ENCODE data around the gene FOXL2NB. TPM values are rescaled to one million over a fixed set of nuclear protein-coding genes. Genes with fewer than 3 reads are reported as not detected.
A peak's percentile ranks its signal among the peaks of the same experiment; 100 is the strongest.

FOXL2NB gene
- total and polyA plus RNA-seq, 2 of the 13 experiments (the other 11 are each of a cell fraction or from before 2014, with no cell fraction given): not detected

DNA sequence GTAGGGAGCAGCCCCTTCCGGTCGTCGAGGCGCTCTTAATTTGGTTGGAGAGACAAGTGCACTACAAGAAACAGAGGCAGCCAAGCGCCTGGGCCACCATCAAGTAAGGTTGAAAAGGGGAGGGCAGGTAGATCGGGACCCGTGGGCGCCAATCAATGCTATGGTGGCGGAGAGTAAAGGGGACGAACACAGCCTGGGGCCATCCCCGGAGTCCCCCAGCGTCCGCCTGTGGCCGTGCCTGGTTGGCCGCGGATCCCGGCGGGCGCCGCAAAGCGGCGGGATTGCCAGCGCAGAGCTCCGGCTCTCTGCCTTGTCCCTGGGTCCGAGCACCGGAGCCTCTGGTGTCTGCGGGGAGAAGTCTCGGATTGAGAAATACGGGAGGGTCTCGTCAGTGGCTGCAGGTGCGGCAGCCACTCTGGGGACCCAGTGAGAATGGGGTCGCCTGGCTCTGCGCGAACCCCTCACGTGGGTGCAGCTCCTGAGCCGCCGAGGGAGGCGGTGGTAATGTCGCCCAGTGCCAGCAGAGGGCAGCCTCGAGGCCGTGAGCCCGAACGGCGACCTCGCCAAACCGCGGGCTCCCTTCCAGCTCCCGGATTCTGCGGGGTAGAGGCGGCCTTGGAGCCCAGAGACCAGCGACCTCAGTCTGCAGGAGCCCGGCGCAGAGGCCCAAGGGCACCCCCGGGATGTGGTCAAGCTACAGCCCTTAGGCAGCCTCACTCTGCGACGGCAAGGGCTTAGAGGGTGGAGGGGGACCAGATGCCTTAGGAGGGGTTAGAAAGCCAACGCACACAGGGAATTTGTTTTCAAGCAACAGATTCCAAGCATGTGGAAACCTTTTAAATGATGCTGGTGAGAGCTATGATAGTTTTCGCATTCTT is 10.9 kb upstream of the FOXL2NB start (continued):
- TF ChIP-seq, protein P1, sequence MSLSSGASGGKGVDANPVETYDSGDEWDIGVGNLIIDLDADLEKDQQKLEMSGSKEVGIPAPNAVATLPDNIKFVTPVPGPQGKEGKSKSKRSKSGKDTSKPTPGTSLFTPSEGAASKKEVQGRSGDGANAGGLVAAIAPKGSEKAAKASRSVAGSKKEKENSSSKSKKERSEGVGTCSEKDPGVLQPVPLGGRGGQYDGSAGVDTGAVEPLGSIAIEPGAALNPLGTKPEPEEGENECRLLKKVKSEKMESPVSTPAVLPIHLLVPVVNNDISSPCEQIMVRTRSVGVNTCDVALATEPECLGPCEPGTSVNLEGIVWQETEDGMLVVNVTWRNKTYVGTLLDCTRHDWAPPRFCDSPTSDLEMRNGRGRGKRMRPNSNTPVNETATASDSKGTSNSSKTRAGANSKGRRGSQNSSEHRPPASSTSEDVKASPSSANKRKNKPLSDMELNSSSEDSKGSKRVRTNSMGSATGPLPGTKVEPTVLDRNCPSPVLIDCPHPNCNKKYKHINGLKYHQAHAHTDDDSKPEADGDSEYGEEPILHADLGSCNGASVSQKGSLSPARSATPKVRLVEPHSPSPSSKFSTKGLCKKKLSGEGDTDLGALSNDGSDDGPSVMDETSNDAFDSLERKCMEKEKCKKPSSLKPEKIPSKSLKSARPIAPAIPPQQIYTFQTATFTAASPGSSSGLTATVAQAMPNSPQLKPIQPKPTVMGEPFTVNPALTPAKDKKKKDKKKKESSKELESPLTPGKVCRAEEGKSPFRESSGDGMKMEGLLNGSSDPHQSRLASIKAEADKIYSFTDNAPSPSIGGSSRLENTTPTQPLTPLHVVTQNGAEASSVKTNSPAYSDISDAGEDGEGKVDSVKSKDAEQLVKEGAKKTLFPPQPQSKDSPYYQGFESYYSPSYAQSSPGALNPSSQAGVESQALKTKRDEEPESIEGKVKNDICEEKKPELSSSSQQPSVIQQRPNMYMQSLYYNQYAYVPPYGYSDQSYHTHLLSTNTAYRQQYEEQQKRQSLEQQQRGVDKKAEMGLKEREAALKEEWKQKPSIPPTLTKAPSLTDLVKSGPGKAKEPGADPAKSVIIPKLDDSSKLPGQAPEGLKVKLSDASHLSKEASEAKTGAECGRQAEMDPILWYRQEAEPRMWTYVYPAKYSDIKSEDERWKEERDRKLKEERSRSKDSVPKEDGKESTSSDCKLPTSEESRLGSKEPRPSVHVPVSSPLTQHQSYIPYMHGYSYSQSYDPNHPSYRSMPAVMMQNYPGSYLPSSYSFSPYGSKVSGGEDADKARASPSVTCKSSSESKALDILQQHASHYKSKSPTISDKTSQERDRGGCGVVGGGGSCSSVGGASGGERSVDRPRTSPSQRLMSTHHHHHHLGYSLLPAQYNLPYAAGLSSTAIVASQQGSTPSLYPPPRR (CRISPR knock-in tag; IDR thresholded peaks at IDR 0.05; ENCODE audit: borderline replicate concordance): no peak
- TF ChIP-seq, protein P2, sequence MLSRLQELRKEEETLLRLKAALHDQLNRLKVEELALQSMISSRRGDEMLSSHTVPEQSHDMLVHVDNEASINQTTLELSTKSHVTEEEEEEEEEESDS (CRISPR knock-in tag; IDR thresholded peaks at IDR 0.05; ENCODE audit: borderline replicate concordance): no peak; the same call in 1 of the 2 replicates
- TF ChIP-seq ZNF234 (CRISPR knock-in tag; conservative IDR thresholded peaks at IDR 0.05): 0 out of 2 replicates have a peak, but pooled peaks have one; percentile 72
- 0 out of 2 replicates have a peak, but pooled peaks have one; percentile 56 for TF ChIP-seq ARNTL (CRISPR knock-in tag; IDR thresholded peaks at IDR 0.05)
- peak; percentile 5; the same call in 1 of the 2 replicates for TF ChIP-seq SMC3 (IDR thresholded peaks at IDR 0.05; ENCODE audit: low read length)
- TF ChIP-seq, protein P3, sequence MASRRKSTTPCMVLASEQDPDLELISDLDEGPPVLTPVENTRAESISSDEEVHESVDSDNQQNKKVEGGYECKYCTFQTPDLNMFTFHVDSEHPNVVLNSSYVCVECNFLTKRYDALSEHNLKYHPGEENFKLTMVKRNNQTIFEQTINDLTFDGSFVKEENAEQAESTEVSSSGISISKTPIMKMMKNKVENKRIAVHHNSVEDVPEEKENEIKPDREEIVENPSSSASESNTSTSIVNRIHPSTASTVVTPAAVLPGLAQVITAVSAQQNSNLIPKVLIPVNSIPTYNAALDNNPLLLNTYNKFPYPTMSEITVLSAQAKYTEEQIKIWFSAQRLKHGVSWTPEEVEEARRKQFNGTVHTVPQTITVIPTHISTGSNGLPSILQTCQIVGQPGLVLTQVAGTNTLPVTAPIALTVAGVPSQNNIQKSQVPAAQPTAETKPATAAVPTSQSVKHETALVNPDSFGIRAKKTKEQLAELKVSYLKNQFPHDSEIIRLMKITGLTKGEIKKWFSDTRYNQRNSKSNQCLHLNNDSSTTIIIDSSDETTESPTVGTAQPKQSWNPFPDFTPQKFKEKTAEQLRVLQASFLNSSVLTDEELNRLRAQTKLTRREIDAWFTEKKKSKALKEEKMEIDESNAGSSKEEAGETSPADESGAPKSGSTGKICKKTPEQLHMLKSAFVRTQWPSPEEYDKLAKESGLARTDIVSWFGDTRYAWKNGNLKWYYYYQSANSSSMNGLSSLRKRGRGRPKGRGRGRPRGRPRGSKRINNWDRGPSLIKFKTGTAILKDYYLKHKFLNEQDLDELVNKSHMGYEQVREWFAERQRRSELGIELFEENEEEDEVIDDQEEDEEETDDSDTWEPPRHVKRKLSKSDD (CRISPR knock-in tag; IDR thresholded peaks at IDR 0.05; ENCODE audit: low read depth): 0 out of 2 replicates have a peak, but pooled peaks have one; percentile 31
- TF ChIP-seq EED (CRISPR knock-in tag; IDR thresholded peaks at IDR 0.05): no peak
- TF ChIP-seq RXRB (CRISPR knock-in tag; IDR thresholded peaks at IDR 0.05; ENCODE audit: borderline replicate concordance): no peak
- TF ChIP-seq PHF20 (CRISPR knock-in tag; IDR thresholded peaks at IDR 0.05): no peak
- TF ChIP-seq ZNF775 (CRISPR knock-in tag; IDR thresholded peaks at IDR 0.05; ENCODE audit: borderline replicate concordance): no peak
- TF ChIP-seq TBX2 (CRISPR knock-in tag; IDR thresholded peaks at IDR 0.05; ENCODE audit: borderline replicate concordance): peak; percentile 16; the same call in 1 of the 2 replicates
- peak; percentile 54 for TF ChIP-seq SRSF1 (optimal IDR thresholded peaks at IDR 0.05; ENCODE audit: low read depth, low read length)
- TF ChIP-seq KDM2A (CRISPR knock-in tag; IDR thresholded peaks at IDR 0.05; ENCODE audit: borderline replicate concordance, low read depth): peak; percentile 83; the same call in 1 of the 2 replicates
- TF ChIP-seq ZNF605 (CRISPR knock-in tag; IDR thresholded peaks at IDR 0.05): 0 out of 2 replicates have a peak, but pooled peaks have one; percentile 23
- TF ChIP-seq FOXJ3 (CRISPR knock-in tag; IDR thresholded peaks at IDR 0.05; ENCODE audit: borderline replicate concordance): 0 out of 2 replicates have a peak, but pooled peaks have one; percentile 32
- 0 out of 2 replicates have a peak, but pooled peaks have one; percentile 2 for TF ChIP-seq TARDBP (CRISPR knock-in tag; IDR thresholded peaks at IDR 0.05)
- peak; percentile 33; the same call in 1 of the 2 replicates for TF ChIP-seq ZNF749 (CRISPR knock-in tag; IDR thresholded peaks at IDR 0.05; ENCODE audit: borderline replicate concordance)
- peak; percentile 24; the same call in 1 of the 2 replicates for TF ChIP-seq ZNF225 (CRISPR knock-in tag; IDR thresholded peaks at IDR 0.05)
- TF ChIP-seq, protein P4, sequence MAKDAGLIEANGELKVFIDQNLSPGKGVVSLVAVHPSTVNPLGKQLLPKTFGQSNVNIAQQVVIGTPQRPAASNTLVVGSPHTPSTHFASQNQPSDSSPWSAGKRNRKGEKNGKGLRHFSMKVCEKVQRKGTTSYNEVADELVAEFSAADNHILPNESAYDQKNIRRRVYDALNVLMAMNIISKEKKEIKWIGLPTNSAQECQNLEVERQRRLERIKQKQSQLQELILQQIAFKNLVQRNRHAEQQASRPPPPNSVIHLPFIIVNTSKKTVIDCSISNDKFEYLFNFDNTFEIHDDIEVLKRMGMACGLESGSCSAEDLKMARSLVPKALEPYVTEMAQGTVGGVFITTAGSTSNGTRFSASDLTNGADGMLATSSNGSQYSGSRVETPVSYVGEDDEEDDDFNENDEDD (CRISPR knock-in tag; IDR thresholded peaks at IDR 0.05; ENCODE audit: borderline replicate concordance): peak; percentile 13; the same call in 1 of the 2 replicates

Measured in HepG2 (cell line).